HEK293 (cell line): ENCODE data around the gene ARMH3.

Experiments
- KLF9 ChIP-seq: fragments of 450-650 bp; formaldehyde crosslinking; IDR thresholded peaks from 2 replicates; pipeline ENCODE4 v1.5.1; 2016; ENCODE audit warnings: missing biosample characterization, missing genetic modification characterization, low read depth
- YY1 ChIP-seq: fragments of 450-650 bp; formaldehyde crosslinking; IDR thresholded peaks from 2 replicates; pipeline ENCODE4 v1.5.1; 2018; ENCODE audit warnings: missing biosample characterization, missing genetic modification characterization
- ZBTB1 ChIP-seq: fragments of 450-650 bp; formaldehyde crosslinking; IDR thresholded peaks from 2 replicates; pipeline ENCODE4 v1.5.1; 2016; ENCODE audit warnings: missing biosample characterization, missing genetic modification characterization
- ZFP41 ChIP-seq: fragments of 450-650 bp; formaldehyde crosslinking; IDR thresholded peaks from 2 replicates; pipeline ENCODE4 v1.5.1; 2016; ENCODE audit warnings: missing biosample characterization, missing genetic modification characterization, borderline replicate concordance
- ZNF24 ChIP-seq: fragments of 450-650 bp; formaldehyde crosslinking; IDR thresholded peaks from 2 replicates; pipeline ENCODE4 v1.5.1; 2016; ENCODE audit warnings: missing biosample characterization, missing genetic modification characterization
- ZNF311 ChIP-seq: fragments of 450-650 bp; formaldehyde crosslinking; IDR thresholded peaks from 2 replicates; pipeline ENCODE4 v1.5.1; 2017; ENCODE audit warnings: missing biosample characterization, missing genetic modification characterization, borderline replicate concordance
- ZNF335 ChIP-seq: fragments of 450-650 bp; formaldehyde crosslinking; conservative IDR thresholded peaks from 2 replicates; pipeline ENCODE4 v1.5.1; 2016; ENCODE audit warnings: missing biosample characterization, missing genetic modification characterization
- ZNF76 ChIP-seq: fragments of 450-650 bp; formaldehyde crosslinking; IDR thresholded peaks from 2 replicates; pipeline ENCODE4; 2016; ENCODE audit warnings: low read depth, missing biosample characterization, missing genetic modification characterization, borderline replicate concordance
- TF ChIP-seq, protein P1 (sequence below): fragments of 450-650 bp; formaldehyde crosslinking; IDR thresholded peaks from 2 replicates; pipeline ENCODE4 v1.5.1; 2016; ENCODE audit warnings: missing biosample characterization, missing genetic modification characterization
- TF ChIP-seq, protein P2 (sequence below): fragments of 450-650 bp; formaldehyde crosslinking; IDR thresholded peaks from 2 replicates; pipeline ENCODE4 v1.5.1; 2016; ENCODE audit warnings: missing biosample characterization, missing genetic modification characterization
- TF ChIP-seq, protein P3 (sequence below): fragments of 450-650 bp; formaldehyde crosslinking; IDR thresholded peaks from 2 replicates; pipeline ENCODE4 v1.5.1; 2016; ENCODE audit warnings: missing biosample characterization, missing genetic modification characterization
- TF ChIP-seq, protein P4 (sequence below): sonication (generic); formaldehyde crosslinking; IDR thresholded peaks from 2 replicates; pipeline ENCODE4 v1.8.1; 2022; ENCODE audit warnings: mild to moderate bottlenecking, moderate library complexity, missing genetic modification reagents
- TF ChIP-seq, protein P5 (sequence below): fragments of 450-650 bp; formaldehyde crosslinking; IDR thresholded peaks from 2 replicates; pipeline ENCODE4 v1.5.1; 2016; ENCODE audit warnings: missing biosample characterization, missing genetic modification characterization
- TF ChIP-seq, protein P6 (sequence below): fragments of 450-650 bp; IDR thresholded peaks from 2 replicates; pipeline ENCODE4 v1.5.1; 2018; ENCODE audit warnings: missing biosample characterization, mild to moderate bottlenecking, missing genetic modification characterization

DNA sequence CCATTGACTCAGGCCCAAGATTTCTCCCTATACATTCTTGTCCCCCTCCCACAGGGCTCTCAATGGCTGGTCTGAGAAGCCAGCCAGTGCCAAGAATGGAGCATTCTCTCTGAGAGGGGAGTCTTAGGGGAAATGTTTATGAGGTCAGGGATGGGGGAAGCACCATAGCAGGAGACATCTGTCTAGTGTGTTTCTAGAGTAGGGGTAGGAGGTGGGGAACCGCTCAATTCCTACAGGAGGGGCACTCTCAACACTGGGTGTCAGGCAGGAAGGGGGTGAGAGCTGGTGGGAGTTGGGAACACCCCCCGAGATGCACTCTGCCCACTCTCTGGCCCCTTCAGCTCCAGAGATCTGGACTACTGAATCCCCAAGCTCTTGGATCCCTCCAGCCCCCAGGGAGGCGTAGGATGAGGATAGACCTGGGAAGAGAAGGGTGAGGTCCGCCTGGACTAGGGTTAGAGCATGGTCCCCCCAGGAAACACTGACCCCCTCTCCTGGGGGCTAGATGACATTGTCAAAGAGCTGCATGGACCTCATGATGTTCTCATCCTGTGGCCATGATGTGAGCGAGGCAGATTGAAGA is 229.0 kb downstream of the ARMH3 start:
- TF ChIP-seq, protein P1, sequence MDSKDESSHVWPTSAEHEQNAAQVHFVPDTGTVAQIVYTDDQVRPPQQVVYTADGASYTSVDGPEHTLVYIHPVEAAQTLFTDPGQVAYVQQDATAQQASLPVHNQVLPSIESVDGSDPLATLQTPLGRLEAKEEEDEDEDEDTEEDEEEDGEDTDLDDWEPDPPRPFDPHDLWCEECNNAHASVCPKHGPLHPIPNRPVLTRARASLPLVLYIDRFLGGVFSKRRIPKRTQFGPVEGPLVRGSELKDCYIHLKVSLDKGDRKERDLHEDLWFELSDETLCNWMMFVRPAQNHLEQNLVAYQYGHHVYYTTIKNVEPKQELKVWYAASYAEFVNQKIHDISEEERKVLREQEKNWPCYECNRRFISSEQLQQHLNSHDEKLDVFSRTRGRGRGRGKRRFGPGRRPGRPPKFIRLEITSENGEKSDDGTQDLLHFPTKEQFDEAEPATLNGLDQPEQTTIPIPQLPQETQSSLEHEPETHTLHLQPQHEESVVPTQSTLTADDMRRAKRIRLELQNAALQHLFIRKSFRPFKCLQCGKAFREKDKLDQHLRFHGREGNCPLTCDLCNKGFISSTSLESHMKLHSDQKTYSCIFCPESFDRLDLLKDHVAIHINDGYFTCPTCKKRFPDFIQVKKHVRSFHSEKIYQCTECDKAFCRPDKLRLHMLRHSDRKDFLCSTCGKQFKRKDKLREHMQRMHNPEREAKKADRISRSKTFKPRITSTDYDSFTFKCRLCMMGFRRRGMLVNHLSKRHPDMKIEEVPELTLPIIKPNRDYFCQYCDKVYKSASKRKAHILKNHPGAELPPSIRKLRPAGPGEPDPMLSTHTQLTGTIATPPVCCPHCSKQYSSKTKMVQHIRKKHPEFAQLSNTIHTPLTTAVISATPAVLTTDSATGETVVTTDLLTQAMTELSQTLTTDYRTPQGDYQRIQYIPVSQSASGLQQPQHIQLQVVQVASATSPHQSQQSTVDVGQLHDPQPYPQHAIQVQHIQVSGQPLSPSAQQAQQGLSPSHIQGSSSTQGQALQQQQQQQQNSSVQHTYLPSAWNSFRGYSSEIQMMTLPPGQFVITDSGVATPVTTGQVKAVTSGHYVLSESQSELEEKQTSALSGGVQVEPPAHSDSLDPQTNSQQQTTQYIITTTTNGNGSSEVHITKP (tag by site-specific recombination), result peak; percentile 97
- TF ChIP-seq ZFP41 (no peak), ZNF76 (tag by site-specific recombination) (no peak), YY1 (tag by site-specific recombination) (no peak), ZNF311 (no peak), ZNF335 (tag by site-specific recombination) (no peak), KLF9 (tag by site-specific recombination) (no peak), ZNF24 (tag by site-specific recombination) (no peak), ZBTB1 (tag by site-specific recombination) (no peak)
- TF ChIP-seq, protein P2, sequence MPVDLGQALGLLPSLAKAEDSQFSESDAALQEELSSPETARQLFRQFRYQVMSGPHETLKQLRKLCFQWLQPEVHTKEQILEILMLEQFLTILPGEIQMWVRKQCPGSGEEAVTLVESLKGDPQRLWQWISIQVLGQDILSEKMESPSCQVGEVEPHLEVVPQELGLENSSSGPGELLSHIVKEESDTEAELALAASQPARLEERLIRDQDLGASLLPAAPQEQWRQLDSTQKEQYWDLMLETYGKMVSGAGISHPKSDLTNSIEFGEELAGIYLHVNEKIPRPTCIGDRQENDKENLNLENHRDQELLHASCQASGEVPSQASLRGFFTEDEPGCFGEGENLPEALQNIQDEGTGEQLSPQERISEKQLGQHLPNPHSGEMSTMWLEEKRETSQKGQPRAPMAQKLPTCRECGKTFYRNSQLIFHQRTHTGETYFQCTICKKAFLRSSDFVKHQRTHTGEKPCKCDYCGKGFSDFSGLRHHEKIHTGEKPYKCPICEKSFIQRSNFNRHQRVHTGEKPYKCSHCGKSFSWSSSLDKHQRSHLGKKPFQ, result no peak
- TF ChIP-seq, protein P3, sequence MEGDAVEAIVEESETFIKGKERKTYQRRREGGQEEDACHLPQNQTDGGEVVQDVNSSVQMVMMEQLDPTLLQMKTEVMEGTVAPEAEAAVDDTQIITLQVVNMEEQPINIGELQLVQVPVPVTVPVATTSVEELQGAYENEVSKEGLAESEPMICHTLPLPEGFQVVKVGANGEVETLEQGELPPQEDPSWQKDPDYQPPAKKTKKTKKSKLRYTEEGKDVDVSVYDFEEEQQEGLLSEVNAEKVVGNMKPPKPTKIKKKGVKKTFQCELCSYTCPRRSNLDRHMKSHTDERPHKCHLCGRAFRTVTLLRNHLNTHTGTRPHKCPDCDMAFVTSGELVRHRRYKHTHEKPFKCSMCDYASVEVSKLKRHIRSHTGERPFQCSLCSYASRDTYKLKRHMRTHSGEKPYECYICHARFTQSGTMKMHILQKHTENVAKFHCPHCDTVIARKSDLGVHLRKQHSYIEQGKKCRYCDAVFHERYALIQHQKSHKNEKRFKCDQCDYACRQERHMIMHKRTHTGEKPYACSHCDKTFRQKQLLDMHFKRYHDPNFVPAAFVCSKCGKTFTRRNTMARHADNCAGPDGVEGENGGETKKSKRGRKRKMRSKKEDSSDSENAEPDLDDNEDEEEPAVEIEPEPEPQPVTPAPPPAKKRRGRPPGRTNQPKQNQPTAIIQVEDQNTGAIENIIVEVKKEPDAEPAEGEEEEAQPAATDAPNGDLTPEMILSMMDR (tag by site-specific recombination), result no peak
- TF ChIP-seq, protein P4, sequence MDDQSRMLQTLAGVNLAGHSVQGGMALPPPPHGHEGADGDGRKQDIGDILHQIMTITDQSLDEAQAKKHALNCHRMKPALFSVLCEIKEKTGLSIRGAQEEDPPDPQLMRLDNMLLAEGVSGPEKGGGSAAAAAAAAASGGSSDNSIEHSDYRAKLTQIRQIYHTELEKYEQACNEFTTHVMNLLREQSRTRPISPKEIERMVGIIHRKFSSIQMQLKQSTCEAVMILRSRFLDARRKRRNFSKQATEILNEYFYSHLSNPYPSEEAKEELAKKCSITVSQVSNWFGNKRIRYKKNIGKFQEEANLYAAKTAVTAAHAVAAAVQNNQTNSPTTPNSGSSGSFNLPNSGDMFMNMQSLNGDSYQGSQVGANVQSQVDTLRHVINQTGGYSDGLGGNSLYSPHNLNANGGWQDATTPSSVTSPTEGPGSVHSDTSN (CRISPR knock-in tag), result no peak
- TF ChIP-seq, protein P5, sequence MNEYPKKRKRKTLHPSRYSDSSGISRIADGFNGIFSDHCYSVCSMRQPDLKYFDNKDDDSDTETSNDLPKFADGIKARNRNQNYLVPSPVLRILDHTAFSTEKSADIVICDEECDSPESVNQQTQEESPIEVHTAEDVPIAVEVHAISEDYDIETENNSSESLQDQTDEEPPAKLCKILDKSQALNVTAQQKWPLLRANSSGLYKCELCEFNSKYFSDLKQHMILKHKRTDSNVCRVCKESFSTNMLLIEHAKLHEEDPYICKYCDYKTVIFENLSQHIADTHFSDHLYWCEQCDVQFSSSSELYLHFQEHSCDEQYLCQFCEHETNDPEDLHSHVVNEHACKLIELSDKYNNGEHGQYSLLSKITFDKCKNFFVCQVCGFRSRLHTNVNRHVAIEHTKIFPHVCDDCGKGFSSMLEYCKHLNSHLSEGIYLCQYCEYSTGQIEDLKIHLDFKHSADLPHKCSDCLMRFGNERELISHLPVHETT (tag by site-specific recombination), result no peak
- TF ChIP-seq, protein P6, sequence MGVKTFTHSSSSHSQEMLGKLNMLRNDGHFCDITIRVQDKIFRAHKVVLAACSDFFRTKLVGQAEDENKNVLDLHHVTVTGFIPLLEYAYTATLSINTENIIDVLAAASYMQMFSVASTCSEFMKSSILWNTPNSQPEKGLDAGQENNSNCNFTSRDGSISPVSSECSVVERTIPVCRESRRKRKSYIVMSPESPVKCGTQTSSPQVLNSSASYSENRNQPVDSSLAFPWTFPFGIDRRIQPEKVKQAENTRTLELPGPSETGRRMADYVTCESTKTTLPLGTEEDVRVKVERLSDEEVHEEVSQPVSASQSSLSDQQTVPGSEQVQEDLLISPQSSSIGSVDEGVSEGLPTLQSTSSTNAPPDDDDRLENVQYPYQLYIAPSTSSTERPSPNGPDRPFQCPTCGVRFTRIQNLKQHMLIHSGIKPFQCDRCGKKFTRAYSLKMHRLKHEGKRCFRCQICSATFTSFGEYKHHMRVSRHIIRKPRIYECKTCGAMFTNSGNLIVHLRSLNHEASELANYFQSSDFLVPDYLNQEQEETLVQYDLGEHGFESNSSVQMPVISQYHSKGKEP (tag by site-specific recombination), result no peak
